ENCODE results near the gene RRAGD. TPM values are rescaled to one million over a fixed set of nuclear protein-coding genes. Genes with fewer than 3 reads are reported as not detected.

Gene RRAGD
- total RNA-seq, 1 donor from 2014 or later = 5.4 TPM

GRCh38 chr6:89416796-89417195, 4.7 kb upstream of the RRAGD start:
- ChIA-PET CTCF (interaction anchor here (0.8 kb wide), 1 partner anchor 44 kb away, joined by 3 read pairs; no protein-coding TSS in a partner anchor), POLR2A (no interaction called here)
- H3K9me3 Mint-ChIP-seq = no peaks in the 10 kb centered on the region
- TF ChIP-seq CTCF (IDR thresholded peaks at IDR 0.05) = no peak
- no peak for DNase-seq
- H3K4me1 Mint-ChIP-seq = peaks cover 12% of the 10 kb centered on the region
- H3K4me3 Mint-ChIP-seq = no peak overlapping the region
- ATAC-seq (ENCODE audit: low read depth) = no peak
- H3K36me3 Mint-ChIP-seq (ENCODE audit: low read depth) = peaks cover 2% of the 10 kb centered on the region
- intact Hi-C loops (cut with micrococcal nuclease) = loop anchor here (10.0 kb wide), 2 partner anchors 408 to 1168 kb away; partner anchors contain the start of genes CASP8AP2 and MAP3K7
- no peak overlapping the region for H3K27ac Mint-ChIP-seq
- H3K27me3 Mint-ChIP-seq = peaks cover 21% of the 10 kb centered on the region

GRCh38 chr6:89415185-89415584, 3.1 kb upstream of the RRAGD start:
- intact Hi-C loops (cut with micrococcal nuclease) = loop anchor here (10.0 kb wide), 2 partner anchors 410 to 1170 kb away; partner anchors contain the start of genes CASP8AP2 and MAP3K7
- no peak for ATAC-seq (ENCODE audit: low read depth)
- TF ChIP-seq CTCF (IDR thresholded peaks at IDR 0.05) = no peak
- CTCF ChIA-PET = interaction anchor here (1.0 kb wide), 1 partner anchor 65 kb away, joined by 3 read pairs; no protein-coding TSS in a partner anchor
- POLR2A ChIA-PET = no interaction called here
- Mint-ChIP-seq H3K4me3 (no peak overlapping the region), H3K4me1 (peaks cover 20% of the 10 kb centered on the region), H3K36me3 (ENCODE audit: low read depth) (peaks cover 2% of the 10 kb centered on the region), H3K27ac (no peak overlapping the region), H3K9me3 (no peaks in the 10 kb centered on the region), H3K27me3 (peaks cover 21% of the 10 kb centered on the region)
- DNase-seq = no peak

GRCh38 chr6:89414215-89414614, 2.1 kb upstream of the RRAGD start:
- ATAC-seq (ENCODE audit: low read depth) (no peak), DNase-seq (no peak)
- Mint-ChIP-seq H3K27me3 (peaks cover 21% of the 10 kb centered on the region), H3K36me3 (ENCODE audit: low read depth) (peaks cover 2% of the 10 kb centered on the region), H3K9me3 (no peaks in the 10 kb centered on the region), H3K27ac (no peak overlapping the region), H3K4me1 (peaks cover 21% of the 10 kb centered on the region), H3K4me3 (no peak overlapping the region)
- intact Hi-C loops (cut with micrococcal nuclease) = loop anchor here (5.0 to 10.0 kb wide), 3 partner anchors 332 to 1171 kb away; partner anchors contain the start of genes CASP8AP2, MAP3K7 and PNRC1
- ChIA-PET POLR2A (no interaction called here), CTCF (interaction anchor here (1.0 kb wide), 1 partner anchor 65 kb away, joined by 3 read pairs; no protein-coding TSS in a partner anchor)
- TF ChIP-seq CTCF (IDR thresholded peaks at IDR 0.05) = no peak

DNA sequence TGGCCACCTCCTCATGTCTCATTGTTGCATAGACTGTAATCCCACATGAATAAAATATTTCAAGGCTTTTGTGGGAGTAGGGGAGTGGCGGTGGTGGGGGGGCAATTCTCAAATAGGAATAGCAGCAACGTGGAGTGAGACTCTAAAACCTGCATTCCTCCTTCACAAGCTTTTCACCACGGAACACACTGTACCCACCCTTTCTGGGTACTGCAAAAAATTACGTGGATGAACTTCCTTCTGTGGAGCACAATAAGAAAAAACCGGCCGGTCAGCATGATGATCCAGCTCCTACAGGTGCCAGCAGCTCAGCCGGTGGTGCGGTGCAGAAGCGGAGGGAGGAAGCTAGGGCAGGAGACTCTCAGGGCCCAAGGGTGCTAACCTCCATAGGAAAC, 930 bp upstream of the RRAGD start:
- Mint-ChIP-seq H3K36me3 (ENCODE audit: low read depth) (peaks cover 2% of the 10 kb centered on the region), H3K9me3 (no peaks in the 10 kb centered on the region), H3K4me3 (peak overlapping the region; percentile 92), H3K27ac (no peak overlapping the region), H3K4me1 (peaks cover 21% of the 10 kb centered on the region), H3K27me3 (peaks cover 18% of the 10 kb centered on the region)
- DNase-seq = no peak
- POLR2A ChIA-PET = interaction anchor here (1.0 to 3.0 kb wide), 4 partner anchors 13 to 225 kb away, joined by 3 to 16 read pairs (median 3); partner anchors contain the start of gene LYRM2
- CTCF ChIA-PET = interaction anchor here (3.7 kb wide), 1 partner anchor 41 kb away, joined by 17 read pairs; no protein-coding TSS in a partner anchor
- no peak for TF ChIP-seq CTCF (IDR thresholded peaks at IDR 0.05)
- no peak for ATAC-seq (ENCODE audit: low read depth)
- intact Hi-C loops (cut with micrococcal nuclease) = loop anchor here (2.0 to 10.0 kb wide), 4 partner anchors 331 to 1172 kb away; partner anchors contain the start of genes CASP8AP2, MAP3K7, PNRC1 and RNGTT
